GM23338 (cell line): ENCODE data around the gene ETNPPL.

Source experiments
- EZH2 ChIP-seq: fragments of 200-600 bp; sonication (generic); IDR thresholded peaks from one replicate; pipeline ENCODE4 v1.8.0; 2017; ENCODE audit warnings: antibody characterized with exemption, mild to moderate bottlenecking, low read depth; ENCODE audit not compliant: unreplicated experiment
- POLR2AphosphoS5 ChIP-seq: IDR thresholded peaks from 2 replicates; pipeline ENCODE4 v1.6.1; 2016; ENCODE audit warnings: antibody characterized with exemption, low read depth
- TF ChIP-seq, protein P1 (sequence below), 2 experiments: fragments of 200-600 bp in 1 of 2; sonication (generic) in 1 of 2; conservative IDR thresholded peaks; 2 replicates each; pipeline versions ENCODE4 v1.5.1 to v1.6.1; 2016 to 2017; ENCODE audit warnings: antibody characterized with exemption in 2 of 2, low read depth in 2 of 2, mild to moderate bottlenecking in 2 of 2, moderate library complexity in 1 of 2

DNA sequence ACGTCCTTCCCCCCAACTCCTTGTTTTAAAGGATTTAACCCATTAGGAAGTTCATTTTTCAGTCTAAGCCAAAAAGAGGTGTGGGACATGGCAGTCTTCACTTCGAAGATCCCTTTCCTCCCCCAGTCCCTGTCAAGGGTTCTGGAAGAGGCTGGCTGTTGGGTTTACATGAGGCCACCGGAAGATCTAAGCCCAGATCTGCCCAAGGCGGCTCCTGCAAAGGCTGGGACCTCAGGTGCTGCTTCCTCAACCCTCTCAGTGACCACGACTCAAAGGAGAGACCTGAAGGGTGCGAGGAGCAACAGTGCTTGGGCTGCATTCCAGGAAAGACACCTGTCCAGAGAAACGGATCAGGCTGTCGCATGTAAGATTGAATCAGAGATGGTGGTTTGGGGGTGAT, 23.5 kb upstream of the ETNPPL start:
- TF ChIP-seq EZH2 (no peak), POLR2AphosphoS5 (no peak)
- TF ChIP-seq, protein P1, sequence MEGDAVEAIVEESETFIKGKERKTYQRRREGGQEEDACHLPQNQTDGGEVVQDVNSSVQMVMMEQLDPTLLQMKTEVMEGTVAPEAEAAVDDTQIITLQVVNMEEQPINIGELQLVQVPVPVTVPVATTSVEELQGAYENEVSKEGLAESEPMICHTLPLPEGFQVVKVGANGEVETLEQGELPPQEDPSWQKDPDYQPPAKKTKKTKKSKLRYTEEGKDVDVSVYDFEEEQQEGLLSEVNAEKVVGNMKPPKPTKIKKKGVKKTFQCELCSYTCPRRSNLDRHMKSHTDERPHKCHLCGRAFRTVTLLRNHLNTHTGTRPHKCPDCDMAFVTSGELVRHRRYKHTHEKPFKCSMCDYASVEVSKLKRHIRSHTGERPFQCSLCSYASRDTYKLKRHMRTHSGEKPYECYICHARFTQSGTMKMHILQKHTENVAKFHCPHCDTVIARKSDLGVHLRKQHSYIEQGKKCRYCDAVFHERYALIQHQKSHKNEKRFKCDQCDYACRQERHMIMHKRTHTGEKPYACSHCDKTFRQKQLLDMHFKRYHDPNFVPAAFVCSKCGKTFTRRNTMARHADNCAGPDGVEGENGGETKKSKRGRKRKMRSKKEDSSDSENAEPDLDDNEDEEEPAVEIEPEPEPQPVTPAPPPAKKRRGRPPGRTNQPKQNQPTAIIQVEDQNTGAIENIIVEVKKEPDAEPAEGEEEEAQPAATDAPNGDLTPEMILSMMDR (conservative IDR thresholded peaks at IDR 0.05; ENCODE audit: low read depth in 2 of 2): no peak
